DMS79 treated with DMSO at 0.1 percent for 48 hours (cell line): ENCODE results near the gene KRT5.
"Not testable (repeated sequence)": the region's sequence is repeated elsewhere in the genome, so short reads cannot be mapped to it uniquely, and the experiment has no call there.

Source experiments
- DNase-seq: peaks from one replicate; lab custom pipeline; 2025; lab: John Stamatoyannopoulos, UW

KRT5 gene

GRCh38 chr12:52494518-52494917 is 25.7 kb downstream of the KRT5 start:
- DNase-seq: no peak

- no peak for DNase-seq
Observed at GRCh38 chr12:52494100-52494499, 26.1 kb downstream of the KRT5 start.

- DNase-seq: no peak
Observed at GRCh38 chr12:52493172-52493571, 27.0 kb downstream of the KRT5 start, which contains the start of gene KRT6A. Gene KRT6A (minus strand): TSS chr12:52493257. CDS start chr12:52493188, 69 bp downstream.

GRCh38 chr12:52492405-52492804 is 27.8 kb downstream of the KRT5 start:
- DNase-seq: not testable (repeated sequence)

GRCh38 chr12:52491495-52491894 is 28.7 kb downstream of the KRT5 start:
- not testable (repeated sequence) for DNase-seq

GRCh38 chr12:52488736-52489135 is 31.5 kb downstream of the KRT5 start:
- DNase-seq: no peak

GRCh38 chr12:52487744-52488443 is 32.3 kb downstream of the KRT5 start:
- not testable (repeated sequence) for DNase-seq

GRCh38 chr12:52487211-52487610 is 33.0 kb downstream of the KRT5 start:
- no peak for DNase-seq

- no peak for DNase-seq
Observed at GRCh38 chr12:52486166-52487105, 33.8 kb downstream of the KRT5 start.

GRCh38 chr12:52480073-52480472 is 40.1 kb downstream of the KRT5 start:
- no peak for DNase-seq

- no peak for DNase-seq
Observed at GRCh38 chr12:52477651-52478050, 42.5 kb downstream of the KRT5 start.

GRCh38 chr12:52474212-52474611 is 46.0 kb downstream of the KRT5 start:
- DNase-seq: no peak

- DNase-seq: no peak
Observed at GRCh38 chr12:52473768-52474167, 46.4 kb downstream of the KRT5 start, which contains the start of gene KRT6C. Gene KRT6C (minus strand): TSS chr12:52473805. CDS start chr12:52473737, 68 bp downstream.

GRCh38 chr12:52469853-52470252 is 50.3 kb downstream of the KRT5 start:
- DNase-seq: no peak

GRCh38 chr12:52464897-52465296 is 55.3 kb downstream of the KRT5 start:
- no peak for DNase-seq
